ENCODE results near the gene ALDH1A2.

ALDH1A2 gene

GRCh38 chr15:57951328-57951932 lies 114.1 kb downstream of the ALDH1A2 start:
- Histone ChIP-seq H3K23ac (ENCODE audit: low read depth, low read length, poor library complexity) (no peak overlapping the region), H3K9me3 (replicated peaks in 1 of 2; ENCODE audit: control insufficient read depth in 2 of 2, insufficient read depth in 1 of 2, low read depth in 1 of 2, low read length in 2 of 2) (no peaks in the 10 kb centered on the region), H3K4me3 (ENCODE audit: low read length in 2 of 2) (no peak overlapping the region), H2BK5ac (ENCODE audit: low read length) (no peak overlapping the region), H2BK12ac (ENCODE audit: low read length) (no peak overlapping the region), H3K27me3 (ENCODE audit: control insufficient read depth in 3 of 3, insufficient read depth in 3 of 3, low read depth in 1 of 3, low read length in 3 of 3) (peaks cover 0 to 2% (median 0%) of the 10 kb centered on the region in 3 experiments), H2BK15ac (ENCODE audit: low read length) (no peak overlapping the region), H2AK5ac (ENCODE audit: low read depth, low read length) (no peak overlapping the region), H3K14ac (ENCODE audit: low read length) (no peak overlapping the region), H3K9ac (ENCODE audit: low read depth, low read length, poor library complexity) (no peak overlapping the region), H3K36me3 (replicated peaks in 1 of 2; ENCODE audit: control insufficient read depth in 2 of 2, insufficient read depth in 2 of 2, low read length in 2 of 2) (no peaks in the 10 kb centered on the region), H4K91ac (ENCODE audit: low read depth, low read length, poor library complexity) (no peak overlapping the region), H3K79me1 (ENCODE audit: low read depth, low read length) (no peaks in the 10 kb centered on the region), H2AFZ (ENCODE audit: low read length) (no peak overlapping the region), H2BK120ac (ENCODE audit: low read depth, low read length) (no peak overlapping the region), H3K4ac (ENCODE audit: low read length) (no peak overlapping the region), H3K4me1 (ENCODE audit: control insufficient read depth in 2 of 2, insufficient read depth in 1 of 2, low read depth in 1 of 2, low read length in 2 of 2) (no peaks in the 10 kb centered on the region), H4K8ac (ENCODE audit: low read depth, low read length) (no peak overlapping the region), H3K27ac (replicated peaks; ENCODE audit: low read length) (no peak overlapping the region), H3K4me2 (ENCODE audit: insufficient read depth, low read length, poor library complexity, severe bottlenecking) (no peak overlapping the region), H3K18ac (ENCODE audit: low read length) (no peak overlapping the region)
- no peak for DNase-seq (ENCODE audit: low spot score)
- WGBS, 2 donors (ENCODE audit: extremely low coverage in 2 of 2, insufficient read length in 2 of 2, insufficient replicate concordance in 1 of 2): no CpG with 5 or more reads among the region's 7 CpGs

- H3K27me3 ChIP-seq (ENCODE audit: control insufficient read depth in 3 of 3, insufficient read depth in 3 of 3, low read depth in 1 of 3, low read length in 3 of 3): peaks cover 0 to 2% (median 0%) of the 10 kb centered on the region in 3 experiments
- H2BK5ac ChIP-seq (ENCODE audit: low read length): no peak overlapping the region
- no peak overlapping the region for H3K14ac ChIP-seq (ENCODE audit: low read length)
- H2BK15ac ChIP-seq (ENCODE audit: low read length): no peak overlapping the region
- no peak for DNase-seq (ENCODE audit: low spot score)
- no peak overlapping the region for H3K27ac ChIP-seq (replicated peaks; ENCODE audit: low read length)
- no peaks in the 10 kb centered on the region for H3K79me1 ChIP-seq (ENCODE audit: low read depth, low read length)
- no peak overlapping the region for H2BK12ac ChIP-seq (ENCODE audit: low read length)
- no peak overlapping the region for H2AK5ac ChIP-seq (ENCODE audit: low read depth, low read length)
- H3K36me3 ChIP-seq (replicated peaks in 1 of 2; ENCODE audit: control insufficient read depth in 2 of 2, insufficient read depth in 2 of 2, low read length in 2 of 2): no peaks in the 10 kb centered on the region
- H4K8ac ChIP-seq (ENCODE audit: low read depth, low read length): no peak overlapping the region
- H3K18ac ChIP-seq (ENCODE audit: low read length): no peak overlapping the region
- H3K9me3 ChIP-seq (replicated peaks in 1 of 2; ENCODE audit: control insufficient read depth in 2 of 2, insufficient read depth in 1 of 2, low read depth in 1 of 2, low read length in 2 of 2): no peaks in the 10 kb centered on the region
- H3K4ac ChIP-seq (ENCODE audit: low read length): no peak overlapping the region
- H2BK120ac ChIP-seq (ENCODE audit: low read depth, low read length): no peak overlapping the region
- H3K9ac ChIP-seq (ENCODE audit: low read depth, low read length, poor library complexity): no peak overlapping the region
- no CpG with 5 or more reads among the region's 8 CpGs for WGBS, 2 donors (ENCODE audit: extremely low coverage in 2 of 2, insufficient read length in 2 of 2, insufficient replicate concordance in 1 of 2)
- H3K4me1 ChIP-seq (ENCODE audit: control insufficient read depth in 2 of 2, insufficient read depth in 1 of 2, low read depth in 1 of 2, low read length in 2 of 2): no peaks in the 10 kb centered on the region
- H3K4me3 ChIP-seq (ENCODE audit: low read length in 2 of 2): peak overlapping the region in 1 of 2 donors; percentile 1
- H2AFZ ChIP-seq (ENCODE audit: low read length): peak overlapping the region; percentile 14
- no peak overlapping the region for H4K91ac ChIP-seq (ENCODE audit: low read depth, low read length, poor library complexity)
- H3K4me2 ChIP-seq (ENCODE audit: insufficient read depth, low read length, poor library complexity, severe bottlenecking): no peak overlapping the region
- H3K23ac ChIP-seq (ENCODE audit: low read depth, low read length, poor library complexity): no peak overlapping the region
Measured at GRCh38 chr15:57950381-57950946, 115.0 kb downstream of the ALDH1A2 start.

GRCh38 chr15:57949374-57949943 lies 116.1 kb downstream of the ALDH1A2 start:
- WGBS, 2 donors (ENCODE audit: extremely low coverage in 2 of 2, insufficient read length in 2 of 2, insufficient replicate concordance in 1 of 2): no CpG with 5 or more reads among the region's 3 CpGs
- no peak overlapping the region for H3K23ac ChIP-seq (ENCODE audit: low read depth, low read length, poor library complexity)
- no peak for DNase-seq (ENCODE audit: low spot score)

More at GRCh38 chr15:57949374-57949943, 116.1 kb downstream of the ALDH1A2 start:
- Histone ChIP-seq H3K27me3 (ENCODE audit: control insufficient read depth in 3 of 3, insufficient read depth in 3 of 3, low read depth in 1 of 3, low read length in 3 of 3) (peaks cover 0 to 2% (median 0%) of the 10 kb centered on the region in 3 experiments), H3K4me3 (ENCODE audit: low read length in 2 of 2) (no peak overlapping the region), H3K4ac (ENCODE audit: low read length) (no peak overlapping the region), H2BK15ac (ENCODE audit: low read length) (no peak overlapping the region), H3K18ac (ENCODE audit: low read length) (no peak overlapping the region), H2AK5ac (ENCODE audit: low read depth, low read length) (no peak overlapping the region), H2AFZ (ENCODE audit: low read length) (no peak overlapping the region), H2BK120ac (ENCODE audit: low read depth, low read length) (no peak overlapping the region), H3K4me2 (ENCODE audit: insufficient read depth, low read length, poor library complexity, severe bottlenecking) (no peak overlapping the region), H2BK12ac (ENCODE audit: low read length) (no peak overlapping the region), H3K79me1 (ENCODE audit: low read depth, low read length) (no peaks in the 10 kb centered on the region), H2BK5ac (ENCODE audit: low read length) (no peak overlapping the region), H3K9ac (ENCODE audit: low read depth, low read length, poor library complexity) (no peak overlapping the region), H3K27ac (replicated peaks; ENCODE audit: low read length) (no peak overlapping the region), H3K36me3 (replicated peaks in 1 of 2; ENCODE audit: control insufficient read depth in 2 of 2, insufficient read depth in 2 of 2, low read length in 2 of 2) (no peaks in the 10 kb centered on the region), H4K91ac (ENCODE audit: low read depth, low read length, poor library complexity) (no peak overlapping the region), H4K8ac (ENCODE audit: low read depth, low read length) (no peak overlapping the region), H3K14ac (ENCODE audit: low read length) (no peak overlapping the region), H3K9me3 (replicated peaks in 1 of 2; ENCODE audit: control insufficient read depth in 2 of 2, insufficient read depth in 1 of 2, low read depth in 1 of 2, low read length in 2 of 2) (no peaks in the 10 kb centered on the region), H3K4me1 (ENCODE audit: control insufficient read depth in 2 of 2, insufficient read depth in 1 of 2, low read depth in 1 of 2, low read length in 2 of 2) (no peaks in the 10 kb centered on the region)

All from neuronal stem cell (in vitro differentiated cells).